ENCODE data around the gene NCCRP1. TPM values are rescaled to one million over a fixed set of nuclear protein-coding genes. Genes with fewer than 3 reads are reported as not detected.
"Not testable (repeated sequence)": the region's sequence is repeated elsewhere in the genome, so short reads cannot be mapped to it uniquely, and the experiment has no call there.

The NCCRP1 gene
- total RNA-seq, 2 donors from 2014 or later: not detected

- H3K27me3 Mint-ChIP-seq: peaks cover 5% of the 10 kb centered on the region
- ATAC-seq (peak; percentile 74), DNase-seq (peak in 2 of 3 donors; percentile 12 to 14)
- peak overlapping the region; percentile 80 for H3K4me3 Mint-ChIP-seq
- H3K27ac Mint-ChIP-seq: peak overlapping the region; percentile 32
- H3K9me3 ChIP-seq (ENCODE audit: control insufficient read depth, low read length, poor library complexity, severe bottlenecking): no peaks in the 10 kb centered on the region
- peaks cover 21% of the 10 kb centered on the region for H3K4me1 Mint-ChIP-seq
- H3K36me3 Mint-ChIP-seq (ENCODE audit: low read depth): no peaks in the 10 kb centered on the region
Measured at GRCh38 chr19:39237200-39238184, 40.7 kb downstream of the NCCRP1 start.

- no peak for DNase-seq
- no peaks in the 10 kb centered on the region for H3K9me3 ChIP-seq (ENCODE audit: control insufficient read depth, low read length, poor library complexity, severe bottlenecking)
- ATAC-seq: no peak
- Mint-ChIP-seq H3K4me1 (peaks cover 21% of the 10 kb centered on the region), H3K36me3 (ENCODE audit: low read depth) (no peaks in the 10 kb centered on the region), H3K27ac (peak overlapping the region; percentile 53), H3K27me3 (peaks cover 5% of the 10 kb centered on the region), H3K4me3 (peak overlapping the region; percentile 80)
Measured at GRCh38 chr19:39238209-39238608, 41.4 kb downstream of the NCCRP1 start.

- Mint-ChIP-seq H3K36me3 (ENCODE audit: low read depth) (no peaks in the 10 kb centered on the region), H3K27ac (peak overlapping the region; percentile 53), H3K4me1 (peaks cover 21% of the 10 kb centered on the region), H3K27me3 (peaks cover 5% of the 10 kb centered on the region), H3K4me3 (no peak overlapping the region)
- DNase-seq (no peak), ATAC-seq (no peak)
- no peaks in the 10 kb centered on the region for H3K9me3 ChIP-seq (ENCODE audit: control insufficient read depth, low read length, poor library complexity, severe bottlenecking)
Measured at GRCh38 chr19:39238944-39239343, 42.2 kb downstream of the NCCRP1 start.

GRCh38 chr19:39240421-39240820 lies 43.7 kb downstream of the NCCRP1 start:
- DNase-seq: no peak
- H3K36me3 Mint-ChIP-seq (ENCODE audit: low read depth): no peaks in the 10 kb centered on the region
- no peak overlapping the region for H3K27ac Mint-ChIP-seq
- peaks cover 24% of the 10 kb centered on the region for H3K4me1 Mint-ChIP-seq
- ATAC-seq: no peak
- H3K27me3 Mint-ChIP-seq: peaks cover 13% of the 10 kb centered on the region
- no peak overlapping the region for H3K4me3 Mint-ChIP-seq
- no peaks in the 10 kb centered on the region for H3K9me3 ChIP-seq (ENCODE audit: control insufficient read depth, low read length, poor library complexity, severe bottlenecking)

GRCh38 chr19:39243741-39244140 lies 47.0 kb downstream of the NCCRP1 start:
- not testable (repeated sequence) for H3K9me3 ChIP-seq (ENCODE audit: control insufficient read depth, low read length, poor library complexity, severe bottlenecking); H3K4me3 Mint-ChIP-seq; H3K27ac Mint-ChIP-seq; H3K4me1 Mint-ChIP-seq; ATAC-seq; H3K36me3 Mint-ChIP-seq (ENCODE audit: low read depth); DNase-seq
- peaks cover 13% of the 10 kb centered on the region for H3K27me3 Mint-ChIP-seq

- H3K4me1 Mint-ChIP-seq; H3K36me3 Mint-ChIP-seq (ENCODE audit: low read depth); H3K27ac Mint-ChIP-seq; H3K4me3 Mint-ChIP-seq; DNase-seq; ATAC-seq; H3K9me3 ChIP-seq (ENCODE audit: control insufficient read depth, low read length, poor library complexity, severe bottlenecking): not testable (repeated sequence)
- peaks cover 13% of the 10 kb centered on the region for H3K27me3 Mint-ChIP-seq
Measured at GRCh38 chr19:39244410-39245100, 47.8 kb downstream of the NCCRP1 start, which contains the start of gene IFNL3. Gene IFNL3 (minus strand): TSS chr19:39245006. CDS start chr19:39244967, 39 bp downstream.

GRCh38 chr19:39245166-39245565 lies 48.4 kb downstream of the NCCRP1 start:
- ATAC-seq: peak; percentile 59

GRCh38 chr19:39246951-39247669 lies 50.3 kb downstream of the NCCRP1 start:
- Mint-ChIP-seq H3K27ac (no peak overlapping the region), H3K36me3 (ENCODE audit: low read depth) (no peaks in the 10 kb centered on the region), H3K4me3 (peak overlapping the region; percentile 73), H3K27me3 (peaks cover 7% of the 10 kb centered on the region), H3K4me1 (peaks cover 10% of the 10 kb centered on the region)
- DNase-seq: no peak
- peak; percentile 69 for ATAC-seq
- H3K9me3 ChIP-seq (ENCODE audit: control insufficient read depth, low read length, poor library complexity, severe bottlenecking): no peaks in the 10 kb centered on the region

More at GRCh38 chr19:39245166-39245565, 48.4 kb downstream of the NCCRP1 start:
- H3K36me3 Mint-ChIP-seq (ENCODE audit: low read depth); H3K4me1 Mint-ChIP-seq; H3K4me3 Mint-ChIP-seq; H3K27ac Mint-ChIP-seq; DNase-seq; H3K9me3 ChIP-seq (ENCODE audit: control insufficient read depth, low read length, poor library complexity, severe bottlenecking); H3K27me3 Mint-ChIP-seq: not testable (repeated sequence)

- no peaks in the 10 kb centered on the region for H3K9me3 ChIP-seq (ENCODE audit: control insufficient read depth, low read length, poor library complexity, severe bottlenecking)
- H3K4me3 Mint-ChIP-seq: no peak overlapping the region
- peak; percentile 65 for ATAC-seq
- no peaks in the 10 kb centered on the region for H3K36me3 Mint-ChIP-seq (ENCODE audit: low read depth)
- peaks cover 8% of the 10 kb centered on the region for H3K27me3 Mint-ChIP-seq
- no peak for DNase-seq
- no peak overlapping the region for H3K27ac Mint-ChIP-seq
- peaks cover 16% of the 10 kb centered on the region for H3K4me1 Mint-ChIP-seq
Measured at GRCh38 chr19:39247701-39248664, 51.2 kb downstream of the NCCRP1 start.

GRCh38 chr19:39248806-39249205 lies 52.0 kb downstream of the NCCRP1 start, which contains the start of gene IFNL4:
Gene IFNL4 (minus strand): TSS chr19:39248856.
- peaks cover 16% of the 10 kb centered on the region for H3K4me1 Mint-ChIP-seq
- peaks cover 16% of the 10 kb centered on the region for H3K27me3 Mint-ChIP-seq
- H3K9me3 ChIP-seq (ENCODE audit: control insufficient read depth, low read length, poor library complexity, severe bottlenecking): no peaks in the 10 kb centered on the region
- DNase-seq (no peak), ATAC-seq (no peak)
- H3K36me3 Mint-ChIP-seq (ENCODE audit: low read depth): no peaks in the 10 kb centered on the region
- H3K27ac Mint-ChIP-seq: no peak within 1 kb of the TSS
- H3K4me3 Mint-ChIP-seq: peak within 1 kb of the TSS; percentile 31

GRCh38 chr19:39251081-39251480 lies 54.3 kb downstream of the NCCRP1 start:
- Mint-ChIP-seq H3K27ac (no peak overlapping the region), H3K4me3 (no peak overlapping the region), H3K27me3 (peaks cover 14% of the 10 kb centered on the region), H3K36me3 (ENCODE audit: low read depth) (no peaks in the 10 kb centered on the region), H3K4me1 (peaks cover 13% of the 10 kb centered on the region)
- DNase-seq: no peak
- no peaks in the 10 kb centered on the region for H3K9me3 ChIP-seq (ENCODE audit: control insufficient read depth, low read length, poor library complexity, severe bottlenecking)
- no peak for ATAC-seq
